SU-DHL-6 (cell line): Measurements from ENCODE around the gene RPTOR.

Experiments used
- H2AFZ ChIP-seq: fragments of 200-600 bp; sonication (generic); 2 replicates; pipeline ENCODE4 v1.6.1; 2014; ENCODE audit warnings: low read depth, mild to moderate bottlenecking, moderate library complexity, mixed read lengths, antibody characterized with exemption, low read length; ENCODE audit not compliant: severe bottlenecking
- H3F3A ChIP-seq: fragments of 200-600 bp; shearing (Covaris generic); 2 replicates; pipeline ENCODE4 v1.6.0; 2016; ENCODE audit warnings: antibody characterized with exemption, mild to moderate bottlenecking; ENCODE audit not compliant: insufficient read depth
- H3K27ac ChIP-seq: fragments of 200-600 bp; sonication (generic); 2 replicates; pipeline ENCODE4 v1.5.1; 2016; ENCODE audit warnings: low read depth, mild to moderate bottlenecking, low read length, moderate library complexity, mixed read lengths
- H3K27me3 ChIP-seq: fragments of 200-600 bp; sonication (generic), shearing (Covaris generic); 2 replicates; pipeline ENCODE4 v1.6.0; 2014; ENCODE audit warnings: mild to moderate bottlenecking, low read length
- H3K36me3 ChIP-seq: fragments of 200-600 bp; sonication (generic); 2 replicates; pipeline ENCODE4 v1.6.1; 2014; ENCODE audit warnings: mild to moderate bottlenecking, low read length, mixed read lengths
- H3K4me2 ChIP-seq: fragments of 300-600, 200-600 bp; shearing (Covaris generic), sonication (generic); 2 replicates; pipeline ENCODE4 v1.6.0; 2014; ENCODE audit warnings: low read length, low read depth, mild to moderate bottlenecking; ENCODE audit not compliant: poor library complexity, severe bottlenecking
- H3K4me3 ChIP-seq: fragments of 200-600 bp; sonication (generic); 2 replicates; pipeline ENCODE4 v1.5.1; 2014; ENCODE audit warnings: antibody characterized with exemption, low read length, mild to moderate bottlenecking, mixed read lengths; ENCODE audit not compliant: insufficient read depth, poor library complexity, severe bottlenecking
- H3K79me2 ChIP-seq: fragments of 200-600 bp; sonication (generic); 2 replicates; pipeline ENCODE4 v1.6.1; 2014; ENCODE audit warnings: mild to moderate bottlenecking, low read length, moderate library complexity; ENCODE audit not compliant: insufficient read depth
- H3K9ac ChIP-seq: fragments of 200-600 bp; sonication (generic); 2 replicates; pipeline ENCODE4 v1.7.0; 2014; ENCODE audit warnings: mild to moderate bottlenecking, low read length
- H3K9me2 ChIP-seq: fragments of 200-600 bp; sonication (generic); replicated peaks from 2 replicates; pipeline ENCODE4 v1.6.1; 2014; ENCODE audit warnings: low read length; ENCODE audit not compliant: insufficient read depth
- H3K9me3 ChIP-seq: fragments of 200-600 bp; sonication (generic); 2 replicates; pipeline ENCODE4 v1.6.1; 2014; ENCODE audit warnings: low read length, mixed read lengths; ENCODE audit not compliant: insufficient read depth
- H4K20me1 ChIP-seq: fragments of 200-600 bp; sonication (generic); 2 replicates; pipeline ENCODE4 v1.6.1; 2014; ENCODE audit warnings: low read depth, mild to moderate bottlenecking, antibody characterized with exemption, low read length, moderate library complexity, mixed read lengths
- EZH2phosphoT487 ChIP-seq: fragments of 200-600 bp; sonication (generic), shearing (Covaris generic); conservative IDR thresholded peaks from 2 replicates; pipeline ENCODE4 v1.6.1; 2018; ENCODE audit warnings: mild to moderate bottlenecking, antibody characterized with exemption, low read length, moderate library complexity, mixed read lengths
- TF ChIP-seq, protein P1 (sequence below): fragments of 200-600 bp; sonication (generic); IDR thresholded peaks from one replicate; pipeline ENCODE4 v1.5.1; 2017; ENCODE audit warnings: antibody characterized with exemption, mild to moderate bottlenecking, low read length, moderate library complexity; ENCODE audit not compliant: insufficient read depth, poor library complexity, severe bottlenecking

RPTOR gene

GRCh38 chr17:80858301-80859001 is 313.8 kb downstream of the RPTOR start:
- H3K9ac ChIP-seq, result no peak overlapping the region
- no peaks in the 10 kb centered on the region for H3K9me2 ChIP-seq
- H3F3A ChIP-seq, result no peaks in the 10 kb centered on the region
- H3K79me2 ChIP-seq, result no peaks in the 10 kb centered on the region
- H3K27ac ChIP-seq, result no peak overlapping the region
- no peaks in the 10 kb centered on the region for H3K9me3 ChIP-seq
- no peaks in the 10 kb centered on the region for H3K36me3 ChIP-seq
- no peaks in the 10 kb centered on the region for H4K20me1 ChIP-seq
- H2AFZ ChIP-seq, result no peak overlapping the region
- TF ChIP-seq EZH2phosphoT487, result no peak
- TF ChIP-seq, protein P1, sequence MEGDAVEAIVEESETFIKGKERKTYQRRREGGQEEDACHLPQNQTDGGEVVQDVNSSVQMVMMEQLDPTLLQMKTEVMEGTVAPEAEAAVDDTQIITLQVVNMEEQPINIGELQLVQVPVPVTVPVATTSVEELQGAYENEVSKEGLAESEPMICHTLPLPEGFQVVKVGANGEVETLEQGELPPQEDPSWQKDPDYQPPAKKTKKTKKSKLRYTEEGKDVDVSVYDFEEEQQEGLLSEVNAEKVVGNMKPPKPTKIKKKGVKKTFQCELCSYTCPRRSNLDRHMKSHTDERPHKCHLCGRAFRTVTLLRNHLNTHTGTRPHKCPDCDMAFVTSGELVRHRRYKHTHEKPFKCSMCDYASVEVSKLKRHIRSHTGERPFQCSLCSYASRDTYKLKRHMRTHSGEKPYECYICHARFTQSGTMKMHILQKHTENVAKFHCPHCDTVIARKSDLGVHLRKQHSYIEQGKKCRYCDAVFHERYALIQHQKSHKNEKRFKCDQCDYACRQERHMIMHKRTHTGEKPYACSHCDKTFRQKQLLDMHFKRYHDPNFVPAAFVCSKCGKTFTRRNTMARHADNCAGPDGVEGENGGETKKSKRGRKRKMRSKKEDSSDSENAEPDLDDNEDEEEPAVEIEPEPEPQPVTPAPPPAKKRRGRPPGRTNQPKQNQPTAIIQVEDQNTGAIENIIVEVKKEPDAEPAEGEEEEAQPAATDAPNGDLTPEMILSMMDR, result no peak
- no peaks in the 10 kb centered on the region for H3K27me3 ChIP-seq
- H3K4me3 ChIP-seq, result no peak overlapping the region
- no peak overlapping the region for H3K4me2 ChIP-seq

DNA sequence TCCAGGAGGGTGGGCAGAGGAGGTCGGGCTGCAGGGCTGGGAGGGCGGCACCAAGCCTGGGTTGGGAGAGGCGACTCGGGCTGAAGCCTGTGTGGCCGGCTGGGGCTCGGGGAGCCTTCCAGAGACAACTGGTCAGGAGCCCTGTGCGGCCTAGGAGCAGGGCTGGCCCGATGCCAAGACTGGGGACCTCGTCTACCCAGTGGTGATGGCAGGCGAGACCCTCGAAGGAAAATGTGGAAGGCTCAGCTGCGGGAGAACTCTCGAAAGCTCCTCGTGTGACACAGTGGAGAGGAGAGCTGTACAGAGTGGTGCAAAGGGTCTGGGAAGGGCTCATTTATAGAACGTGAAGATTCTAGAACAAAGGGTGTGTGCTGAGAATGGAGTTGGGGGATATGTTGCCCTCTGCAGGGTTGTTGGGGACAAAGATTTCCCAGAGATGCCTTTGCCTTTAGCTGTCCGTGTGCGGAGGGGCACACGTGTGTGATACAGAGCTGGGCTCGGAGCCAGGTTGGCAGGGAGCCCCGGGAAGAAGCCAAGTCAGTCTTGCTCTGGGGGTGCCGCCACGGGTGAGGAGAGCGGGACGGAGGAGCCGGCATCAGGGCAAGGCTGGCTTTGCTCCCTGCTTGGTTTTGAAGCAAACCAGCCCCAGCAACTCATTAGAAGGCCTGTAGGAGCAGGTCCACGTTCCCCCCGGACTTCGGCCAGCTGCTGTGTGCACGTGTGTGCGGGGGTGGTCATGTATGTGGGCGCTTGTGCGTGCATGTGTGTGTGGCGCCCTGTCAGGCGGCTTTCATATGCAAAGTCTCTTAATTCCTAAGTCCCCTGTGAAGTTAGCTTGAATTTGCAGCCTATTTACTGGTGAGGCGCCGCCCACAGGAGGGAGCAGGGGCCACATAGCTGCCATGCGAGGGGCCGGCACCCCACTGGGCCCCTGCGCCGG is 314.6 kb downstream of the RPTOR start:
- no peak overlapping the region for H3K27ac ChIP-seq
- no peaks in the 10 kb centered on the region for H3K36me3 ChIP-seq
- H3K9me3 ChIP-seq, result no peaks in the 10 kb centered on the region
- H2AFZ ChIP-seq, result no peak overlapping the region
- TF ChIP-seq, protein P1, result no peak
- TF ChIP-seq EZH2phosphoT487, result no peak
- no peak overlapping the region for H3K9ac ChIP-seq
- H3K27me3 ChIP-seq, result no peaks in the 10 kb centered on the region
- no peak overlapping the region for H3K4me3 ChIP-seq
- H3K4me2 ChIP-seq, result no peak overlapping the region
- no peaks in the 10 kb centered on the region for H3K79me2 ChIP-seq
- H3K9me2 ChIP-seq, result no peaks in the 10 kb centered on the region
- no peaks in the 10 kb centered on the region for H3F3A ChIP-seq
- no peaks in the 10 kb centered on the region for H4K20me1 ChIP-seq

DNA sequence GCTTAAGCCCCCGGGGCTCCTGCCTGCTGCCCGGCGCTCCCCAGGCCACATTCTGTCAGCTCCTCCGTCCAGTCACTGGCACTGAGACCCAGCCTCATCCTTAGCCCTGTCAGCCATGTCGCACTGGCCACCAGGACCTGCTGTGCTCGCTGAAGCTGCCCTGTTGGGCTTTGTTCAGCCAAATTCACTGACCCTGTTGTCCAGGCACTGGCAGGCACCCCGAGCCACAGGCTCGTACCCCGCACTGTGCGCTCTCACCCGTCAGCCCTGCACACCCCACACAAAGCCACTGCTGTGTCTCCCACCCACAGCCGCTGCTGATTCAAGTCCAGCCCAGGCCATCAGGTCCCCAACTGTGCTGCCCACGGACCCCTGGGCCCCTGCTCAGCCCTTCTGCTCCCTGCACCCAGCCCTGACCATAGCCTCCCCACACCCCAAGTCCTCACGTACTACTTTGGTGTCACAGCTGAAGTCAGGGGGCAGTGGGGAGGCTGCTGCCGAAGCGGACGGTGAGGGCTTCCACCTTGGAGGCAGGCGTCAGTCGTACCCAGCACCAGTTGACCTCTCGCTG is 315.5 kb downstream of the RPTOR start:
- Histone ChIP-seq H3K27me3 (no peaks in the 10 kb centered on the region), H3K79me2 (no peaks in the 10 kb centered on the region), H4K20me1 (no peaks in the 10 kb centered on the region), H3K9me2 (no peaks in the 10 kb centered on the region), H2AFZ (no peak overlapping the region), H3K9me3 (no peaks in the 10 kb centered on the region), H3K9ac (no peak overlapping the region), H3K4me2 (no peak overlapping the region), H3K27ac (no peak overlapping the region), H3K36me3 (no peaks in the 10 kb centered on the region), H3K4me3 (no peak overlapping the region), H3F3A (no peaks in the 10 kb centered on the region)
- no peak for TF ChIP-seq EZH2phosphoT487
- TF ChIP-seq, protein P1, result no peak
